Eye (tissue), 1 donor: ENCODE results near the gene TMEM117.

Source experiments
- DNase-seq: peaks from one replicate; pipeline ENCODE4 v3.0.0-alpha.2; 2015

Gene TMEM117

GRCh38 chr12:43887397-43887796, 51.5 kb downstream of the TMEM117 start:
- no peak for DNase-seq

- DNase-seq, result no peak
Observed at GRCh38 chr12:43891856-43892574, 56.1 kb downstream of the TMEM117 start.

DNA sequence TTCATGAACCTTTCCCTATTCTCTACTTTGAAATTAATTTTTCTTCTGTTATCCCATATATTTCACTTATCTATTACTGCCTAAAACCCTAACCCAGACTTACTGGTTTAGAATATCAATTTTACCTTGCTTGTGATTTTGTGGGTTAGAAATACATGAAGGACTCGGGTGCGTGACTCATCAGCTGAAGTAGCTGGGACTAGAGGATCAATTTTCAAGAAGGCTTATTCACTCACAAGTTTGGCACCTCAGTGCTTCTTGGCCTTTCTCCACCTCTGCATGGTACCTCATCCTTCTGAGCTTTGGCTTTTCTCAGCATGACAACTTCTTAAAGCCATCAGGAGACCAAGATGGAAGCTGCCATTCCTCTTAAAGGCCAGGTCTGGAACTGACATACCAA, 57.8 kb downstream of the TMEM117 start:
- DNase-seq, result no peak

GRCh38 chr12:43895580-43896206, 59.8 kb downstream of the TMEM117 start:
- no peak for DNase-seq

DNA sequence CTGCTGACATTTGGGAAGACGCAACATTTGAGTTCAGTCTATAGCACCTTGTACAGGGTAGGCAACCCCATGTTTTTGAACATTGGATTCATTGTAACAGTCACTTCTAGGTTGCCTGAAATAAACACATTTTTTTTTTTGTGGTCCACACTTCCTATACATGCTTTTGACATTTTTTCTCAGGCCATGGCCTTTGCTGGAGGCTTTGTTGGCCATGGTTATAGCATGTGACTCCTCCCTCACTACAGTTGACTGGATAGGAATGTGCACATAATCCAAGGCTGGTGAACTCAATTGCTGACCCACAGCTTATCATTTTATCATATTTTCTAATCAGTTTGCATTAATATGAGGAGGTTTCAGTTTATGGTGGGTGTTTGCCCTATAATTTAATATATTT, 60.6 kb downstream of the TMEM117 start:
- no peak for DNase-seq

- no peak for DNase-seq
Observed at GRCh38 chr12:43898474-43898873, 62.6 kb downstream of the TMEM117 start.

GRCh38 chr12:43899574-43899973, 63.7 kb downstream of the TMEM117 start:
- DNase-seq, result no peak

DNA sequence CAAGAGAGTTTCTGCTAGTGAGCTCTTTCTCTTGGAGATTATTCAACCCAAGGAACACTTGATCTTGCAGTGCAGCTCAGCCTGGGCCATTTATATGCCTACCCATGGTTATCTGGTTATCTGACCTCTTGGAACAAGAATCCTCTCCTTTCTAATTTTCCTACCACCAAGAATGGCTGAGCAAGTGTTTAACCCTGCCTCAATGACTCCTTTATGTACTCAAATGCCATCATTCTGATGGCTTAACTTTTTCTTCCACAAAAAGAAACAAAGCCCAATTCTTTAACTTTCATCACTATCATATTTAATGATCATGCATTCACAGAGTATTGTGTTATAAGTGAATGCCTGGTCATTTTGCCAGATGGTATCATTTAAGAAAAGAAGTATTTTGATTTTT, 67.8 kb downstream of the TMEM117 start:
- no peak for DNase-seq

DNA sequence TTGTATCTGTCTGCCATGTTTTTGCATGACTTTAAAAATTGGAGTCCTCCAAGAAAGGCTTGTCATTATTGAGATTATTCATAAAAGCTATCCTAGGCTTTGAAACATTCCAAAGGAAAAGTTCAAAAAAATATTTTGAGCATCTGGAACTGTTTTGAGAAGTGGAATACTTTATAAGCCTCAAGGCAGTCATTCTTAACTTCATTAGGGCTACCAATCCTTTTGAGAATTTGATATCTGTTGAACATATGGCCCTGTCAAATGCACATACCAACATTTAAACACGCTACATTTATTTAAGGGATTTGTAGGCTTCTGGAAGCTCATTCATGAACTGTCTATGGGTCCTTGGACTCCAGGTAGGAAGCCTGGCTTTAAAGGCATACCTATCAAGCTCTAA, 77.0 kb downstream of the TMEM117 start:
- DNase-seq, result no peak

DNA sequence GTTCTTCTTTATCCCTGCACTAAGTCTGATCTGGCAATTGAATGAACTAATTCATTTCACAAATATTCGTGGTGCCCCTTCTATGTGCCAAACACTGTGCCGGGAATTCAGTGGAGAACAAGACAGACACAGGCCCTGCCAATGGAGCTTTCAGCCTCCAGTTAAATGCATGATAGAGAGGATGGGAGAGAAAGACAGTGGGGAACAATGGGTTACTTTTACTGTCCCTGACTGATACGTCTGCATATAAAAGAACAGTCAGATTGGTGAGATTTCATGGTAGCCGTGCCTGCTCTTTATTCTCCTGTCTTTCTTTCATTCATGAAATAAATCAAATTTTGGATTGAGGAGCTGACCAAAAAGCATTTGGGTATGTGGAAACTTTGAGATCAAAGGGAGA, 78.5 kb downstream of the TMEM117 start:
- no peak for DNase-seq

DNA sequence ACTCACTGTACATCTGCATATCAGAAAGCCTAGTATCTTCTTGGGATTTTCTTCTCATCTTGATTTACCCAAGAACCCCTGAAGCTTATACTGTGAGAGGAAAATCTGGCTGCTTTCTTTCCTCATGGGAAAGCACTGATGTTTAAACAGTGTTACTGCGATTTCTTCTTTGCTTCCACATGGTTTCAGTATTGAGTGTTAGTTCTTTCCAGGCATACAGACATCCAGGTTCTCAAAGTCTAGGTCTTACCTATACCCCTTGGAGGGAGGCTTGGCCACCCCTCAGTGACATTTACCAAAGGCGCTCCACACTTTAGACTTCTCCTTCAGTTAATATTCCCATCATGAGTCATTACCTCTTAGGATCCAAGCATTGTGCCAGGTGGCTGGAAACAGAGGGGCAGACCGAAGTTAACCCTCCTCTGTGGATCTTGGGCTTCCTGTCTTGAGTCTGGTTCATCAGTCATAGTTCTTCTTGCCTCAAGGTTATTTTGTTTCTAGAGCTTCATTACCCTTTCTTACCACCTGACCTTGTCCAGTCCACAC, 79.1 kb downstream of the TMEM117 start:
- DNase-seq, result no peak

DNA sequence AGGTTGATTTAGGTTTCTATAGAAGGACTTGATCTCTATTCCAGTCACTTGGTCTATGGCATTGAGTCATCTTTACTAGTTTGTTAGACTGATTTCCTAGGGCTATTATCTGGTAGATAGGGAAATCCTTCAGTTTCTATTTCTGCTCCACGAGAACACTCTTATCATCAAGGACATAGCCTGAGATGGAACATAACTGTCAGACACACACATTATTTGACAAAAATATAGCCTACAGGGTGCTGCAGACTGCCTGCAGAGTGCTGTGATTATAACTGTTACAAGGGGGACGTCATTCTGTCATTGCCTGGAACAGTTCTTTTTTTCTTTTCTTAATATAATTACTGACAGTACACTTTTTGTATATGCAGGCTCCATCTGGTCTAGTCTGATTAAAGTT, 82.0 kb downstream of the TMEM117 start:
- no peak for DNase-seq

- DNase-seq, result no peak
Observed at GRCh38 chr12:43921666-43922337, 85.9 kb downstream of the TMEM117 start.

- no peak for DNase-seq
Observed at GRCh38 chr12:43930032-43930431, 94.2 kb downstream of the TMEM117 start.

DNA sequence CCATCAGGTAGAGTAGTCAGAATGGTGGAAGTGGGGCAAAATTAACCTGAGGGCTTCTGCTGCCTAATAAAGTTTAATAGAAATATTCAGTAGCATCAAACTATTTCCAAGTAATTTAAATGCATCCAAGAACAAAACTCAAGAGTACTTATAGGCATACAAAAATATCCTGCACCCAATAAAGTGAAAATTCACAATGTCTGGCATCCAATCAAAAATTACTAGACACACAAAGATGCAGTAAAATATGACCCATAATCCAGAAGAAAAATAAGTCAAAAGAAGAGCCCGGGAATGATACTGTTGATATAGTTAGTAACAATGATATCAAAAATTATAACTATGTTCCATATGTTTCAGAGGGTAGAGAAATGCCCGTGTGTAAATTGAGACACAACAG, 95.3 kb downstream of the TMEM117 start:
- no peak for DNase-seq

DNA sequence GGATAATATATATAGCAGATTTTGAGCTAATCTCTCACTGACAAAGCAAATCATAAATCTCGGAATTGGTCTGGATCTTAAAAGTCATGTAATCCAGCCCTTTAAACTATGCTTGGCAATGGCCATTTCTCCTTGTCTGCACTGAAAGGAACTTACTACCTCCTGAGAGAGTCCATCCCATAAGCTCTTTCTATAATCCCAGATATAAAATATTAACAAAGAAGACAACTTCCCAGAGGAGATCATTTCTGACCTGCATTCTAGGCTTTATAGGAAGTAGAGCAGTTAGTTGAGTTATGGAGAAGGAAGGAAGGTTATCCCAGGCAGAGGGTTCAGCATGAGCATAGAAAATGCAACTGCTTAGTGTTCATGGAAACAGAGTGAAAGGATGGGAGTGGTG, 99.7 kb downstream of the TMEM117 start:
- DNase-seq, result no peak

GRCh38 chr12:43937947-43938346, 102.1 kb downstream of the TMEM117 start:
- DNase-seq, result no peak

DNA sequence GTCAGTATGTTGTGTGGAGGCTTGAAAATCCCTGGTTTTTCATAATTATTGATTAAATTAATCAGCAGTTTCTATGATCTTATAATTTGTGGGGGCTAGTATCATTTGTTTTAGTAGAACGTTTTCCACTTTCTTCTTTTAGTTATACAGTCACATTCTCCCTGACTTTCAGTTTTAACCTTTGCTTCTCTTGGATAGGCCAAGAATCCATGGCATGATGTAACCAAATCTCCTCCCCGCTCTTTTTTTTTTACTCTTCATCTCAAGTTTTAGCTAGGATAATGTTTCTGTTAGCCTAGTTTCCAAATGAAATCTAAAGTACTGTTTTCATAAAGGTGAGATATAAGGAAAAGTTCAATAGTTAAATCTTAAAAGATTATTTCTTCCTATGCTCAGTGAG, 106.5 kb downstream of the TMEM117 start:
- no peak for DNase-seq

DNA sequence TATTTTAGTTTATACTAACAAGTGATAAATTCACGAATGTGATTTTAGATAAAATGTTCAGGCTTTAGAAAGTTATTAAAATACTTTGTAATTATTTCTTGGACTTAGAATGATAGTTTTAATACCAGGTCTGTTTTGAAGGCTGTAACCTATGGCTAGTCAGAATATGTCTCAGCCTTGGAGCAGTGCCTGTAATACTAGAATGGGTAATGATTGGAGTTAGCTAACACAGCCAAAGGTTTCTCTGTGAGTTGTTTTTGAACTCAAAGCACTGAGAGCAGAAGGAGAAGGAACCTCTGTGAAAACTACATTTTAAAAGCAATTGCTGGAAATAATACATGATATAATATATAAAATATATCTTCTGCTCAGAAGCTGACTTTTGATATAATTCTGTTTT, 110.1 kb downstream of the TMEM117 start:
- no peak for DNase-seq

- no peak for DNase-seq
Observed at GRCh38 chr12:43951286-43951685, 115.4 kb downstream of the TMEM117 start.

DNA sequence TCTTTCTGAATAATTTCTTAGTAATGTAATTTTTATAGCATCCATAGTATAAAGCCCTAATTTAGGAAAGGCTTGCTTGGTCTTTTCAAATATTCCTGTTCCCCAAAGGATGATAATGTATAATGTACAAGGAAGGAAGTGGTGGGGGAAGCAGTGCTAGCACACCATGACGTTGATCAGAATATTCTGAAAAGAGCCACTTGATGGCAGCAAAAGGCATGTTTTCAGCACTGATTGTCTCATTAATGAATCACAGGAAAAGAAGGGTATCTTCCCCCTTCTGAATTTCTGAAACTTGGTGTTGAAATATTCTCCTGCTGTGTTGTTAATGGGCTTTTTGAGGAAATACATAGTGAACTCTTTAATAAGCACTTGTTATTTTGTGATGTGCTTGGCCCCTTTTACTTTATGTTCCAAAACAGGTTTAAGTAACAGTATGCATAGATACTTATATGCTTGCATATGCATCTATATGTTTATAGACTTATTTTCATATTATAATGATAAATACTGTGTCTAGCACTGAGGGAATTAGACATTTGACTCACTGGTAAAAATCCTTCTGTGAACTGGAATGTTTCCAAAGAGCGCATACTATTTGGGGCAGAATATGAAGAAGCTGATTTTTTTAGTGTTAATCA, 122.0 kb downstream of the TMEM117 start:
- DNase-seq, result peak; percentile 90

DNA sequence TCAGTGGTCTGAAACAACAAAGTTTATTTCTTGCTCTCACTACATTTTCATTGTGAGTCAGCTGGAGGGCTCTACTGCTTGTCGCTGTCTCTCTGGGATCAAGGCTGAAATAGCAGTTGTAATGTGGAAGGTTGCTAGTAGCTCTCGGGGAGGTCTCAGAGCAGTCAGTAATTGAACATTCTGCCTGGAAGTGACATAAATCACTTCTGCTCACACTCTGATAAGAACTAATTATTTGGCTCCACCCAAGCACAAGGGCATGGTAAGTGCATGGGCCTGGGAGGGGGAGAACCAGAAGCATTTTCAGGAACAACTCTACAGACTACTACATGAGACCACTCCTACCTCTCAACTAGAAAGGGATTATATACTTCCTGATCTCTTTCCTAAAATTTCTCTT, 128.2 kb downstream of the TMEM117 start:
- no peak for DNase-seq

- peak; percentile 44 for DNase-seq
Observed at GRCh38 chr12:43964961-43965360, 129.1 kb downstream of the TMEM117 start.

DNA sequence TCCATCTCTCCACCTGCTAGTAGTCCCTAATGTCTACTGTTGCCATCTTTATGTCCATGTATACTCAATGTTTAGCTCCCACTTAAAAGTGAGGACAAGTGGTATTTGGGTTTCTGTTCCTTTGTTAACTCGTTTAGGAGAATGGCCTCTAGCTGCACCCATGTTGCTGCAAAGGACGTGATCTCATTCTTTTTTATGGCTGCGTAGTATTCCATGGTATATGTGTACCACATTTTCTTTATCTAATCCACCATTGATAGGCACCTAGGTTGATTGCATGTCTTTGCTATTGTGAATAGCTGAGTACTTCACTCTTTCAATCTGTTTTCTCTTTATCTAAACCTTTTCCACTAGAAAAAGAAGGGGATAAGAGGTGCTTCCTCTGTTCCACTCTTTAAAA, 130.0 kb downstream of the TMEM117 start:
- no peak for DNase-seq
